ENCODE data around the gene TP53AIP1. TPM values are rescaled to one million over a fixed set of nuclear protein-coding genes. Genes with fewer than 3 reads are reported as not detected.

The TP53AIP1 gene
- total RNA-seq, 1 experiment from 2014 or later: 0.61 TPM

GRCh38 chr11:128946648-128947047 is 4.0 kb upstream of the TP53AIP1 start:
- Mint-ChIP-seq H3K4me3 (ENCODE audit: low read depth, unreplicated experiment) (no peak overlapping the region), H3K27me3 (ENCODE audit: unreplicated experiment) (no peaks in the 10 kb centered on the region), H3K4me1 (ENCODE audit: low read depth, unreplicated experiment) (no peaks in the 10 kb centered on the region), H3K27ac (ENCODE audit: unreplicated experiment) (no peak overlapping the region), H3K9me3 (ENCODE audit: low read depth, unreplicated experiment) (no peaks in the 10 kb centered on the region), H3K36me3 (ENCODE audit: insufficient read depth, unreplicated experiment) (peaks cover 11% of the 10 kb centered on the region)
- no TSS peak for BruUV-seq (replicated peaks)
- CTCF ChIA-PET: no interaction called here
- no peak for DNase-seq
- TF ChIP-seq CTCF (IDR thresholded peaks at IDR 0.05; ENCODE audit: unreplicated experiment): no peak
- intact Hi-C loops (cut with micrococcal nuclease; ENCODE audit: unreplicated experiment): no loop called here

- CTCF ChIA-PET: interaction anchor here (0.7 kb wide), 1 partner anchor 12 kb away, joined by 4 read pairs; no protein-coding TSS in a partner anchor
- DNase-seq: no peak
- Mint-ChIP-seq H3K9me3 (ENCODE audit: low read depth, unreplicated experiment) (no peaks in the 10 kb centered on the region), H3K4me1 (ENCODE audit: low read depth, unreplicated experiment) (no peaks in the 10 kb centered on the region), H3K4me3 (ENCODE audit: low read depth, unreplicated experiment) (no peak overlapping the region), H3K27me3 (ENCODE audit: unreplicated experiment) (peaks cover 5% of the 10 kb centered on the region), H3K36me3 (ENCODE audit: insufficient read depth, unreplicated experiment) (peaks cover 7% of the 10 kb centered on the region), H3K27ac (ENCODE audit: unreplicated experiment) (no peak overlapping the region)
- intact Hi-C loops (cut with micrococcal nuclease; ENCODE audit: unreplicated experiment): no loop called here
- no peak for TF ChIP-seq CTCF (IDR thresholded peaks at IDR 0.05; ENCODE audit: unreplicated experiment)
- BruUV-seq (replicated peaks): no TSS peak
Measured at GRCh38 chr11:128943428-128943976, 831 bp upstream of the TP53AIP1 start.

GRCh38 chr11:128942272-128942612 is 429 bp downstream of the TP53AIP1 start:
- no peak for TF ChIP-seq CTCF (IDR thresholded peaks at IDR 0.05; ENCODE audit: unreplicated experiment)
- CTCF ChIA-PET: no interaction called here
- no TSS peak for BruUV-seq (replicated peaks)
- Mint-ChIP-seq H3K9me3 (ENCODE audit: low read depth, unreplicated experiment) (no peaks in the 10 kb centered on the region), H3K4me1 (ENCODE audit: low read depth, unreplicated experiment) (no peaks in the 10 kb centered on the region), H3K4me3 (ENCODE audit: low read depth, unreplicated experiment) (no peak overlapping the region), H3K36me3 (ENCODE audit: insufficient read depth, unreplicated experiment) (peaks cover 7% of the 10 kb centered on the region), H3K27ac (ENCODE audit: unreplicated experiment) (no peak overlapping the region), H3K27me3 (ENCODE audit: unreplicated experiment) (peaks cover 13% of the 10 kb centered on the region)
- intact Hi-C loops (cut with micrococcal nuclease; ENCODE audit: unreplicated experiment): no loop called here
- DNase-seq: no peak

GRCh38 chr11:128941573-128942271 is 949 bp downstream of the TP53AIP1 start:
- Mint-ChIP-seq H3K4me1 (ENCODE audit: low read depth, unreplicated experiment) (no peaks in the 10 kb centered on the region), H3K27ac (ENCODE audit: unreplicated experiment) (no peak overlapping the region), H3K36me3 (ENCODE audit: insufficient read depth, unreplicated experiment) (peaks cover 7% of the 10 kb centered on the region), H3K4me3 (ENCODE audit: low read depth, unreplicated experiment) (no peak overlapping the region), H3K9me3 (ENCODE audit: low read depth, unreplicated experiment) (no peaks in the 10 kb centered on the region), H3K27me3 (ENCODE audit: unreplicated experiment) (peaks cover 13% of the 10 kb centered on the region)
- CTCF ChIA-PET: no interaction called here
- TF ChIP-seq CTCF (IDR thresholded peaks at IDR 0.05; ENCODE audit: unreplicated experiment): no peak
- intact Hi-C loops (cut with micrococcal nuclease; ENCODE audit: unreplicated experiment): no loop called here
- DNase-seq: no peak
- BruUV-seq (replicated peaks): no TSS peak

Measured in Calu3 (cell line).